ENCODE results near the gene DR1. TPM values are rescaled to one million over a fixed set of nuclear protein-coding genes. Genes with fewer than 3 reads are reported as not detected.
A peak's percentile ranks its signal among the peaks of the same experiment; 100 is the strongest.
"Not testable (repeated sequence)": the region's sequence is repeated elsewhere in the genome, so short reads cannot be mapped to it uniquely, and the experiment has no call there.

The DR1 gene
- total RNA-seq, 1 experiment from 2014 or later = 117 TPM

DNA sequence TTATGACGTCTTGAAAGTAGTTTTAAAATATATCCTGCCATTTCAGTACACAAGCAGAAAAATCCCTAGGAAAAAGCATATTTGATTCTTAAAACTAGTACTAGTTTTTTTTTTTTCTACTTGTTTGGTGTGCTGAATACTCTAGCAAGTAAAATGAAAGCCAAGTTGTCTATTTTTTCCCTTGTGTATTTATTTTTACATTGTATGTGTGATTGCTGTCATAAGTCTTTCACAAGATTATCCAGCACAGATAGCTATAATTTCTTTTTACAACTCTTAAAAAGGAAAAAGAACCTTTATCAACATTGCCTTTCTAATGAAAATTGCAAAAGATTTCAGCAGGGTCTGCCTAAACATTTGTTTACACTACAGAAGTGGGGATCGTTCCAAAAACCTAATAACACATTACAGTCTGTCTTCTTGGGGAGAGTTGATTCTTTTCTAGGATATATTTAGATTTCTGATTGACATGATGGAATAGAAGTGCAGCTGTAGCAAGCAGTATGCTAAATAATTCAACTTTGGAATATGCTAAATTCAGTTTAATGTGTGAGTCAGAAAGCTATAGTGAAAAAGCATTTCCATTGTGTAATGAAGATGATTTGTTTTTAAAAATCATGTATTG is 2.5 kb downstream of the DR1 start:
- Histone ChIP-seq H3K27me3 (replicated peaks) (no peaks in the 10 kb centered on the region), H3K4me3 (peak overlapping the region; percentile 92), H3K9me3 (replicated peaks) (no peaks in the 10 kb centered on the region), H3K4me1 (replicated peaks) (peaks cover 3% of the 10 kb centered on the region), H3K27ac (no peak overlapping the region), H3K36me3 (peaks cover 52% of the 10 kb centered on the region)
- DNase-seq (ENCODE audit: low read depth in 1 of 2, low spot score in 2 of 2) = no peak

DNA sequence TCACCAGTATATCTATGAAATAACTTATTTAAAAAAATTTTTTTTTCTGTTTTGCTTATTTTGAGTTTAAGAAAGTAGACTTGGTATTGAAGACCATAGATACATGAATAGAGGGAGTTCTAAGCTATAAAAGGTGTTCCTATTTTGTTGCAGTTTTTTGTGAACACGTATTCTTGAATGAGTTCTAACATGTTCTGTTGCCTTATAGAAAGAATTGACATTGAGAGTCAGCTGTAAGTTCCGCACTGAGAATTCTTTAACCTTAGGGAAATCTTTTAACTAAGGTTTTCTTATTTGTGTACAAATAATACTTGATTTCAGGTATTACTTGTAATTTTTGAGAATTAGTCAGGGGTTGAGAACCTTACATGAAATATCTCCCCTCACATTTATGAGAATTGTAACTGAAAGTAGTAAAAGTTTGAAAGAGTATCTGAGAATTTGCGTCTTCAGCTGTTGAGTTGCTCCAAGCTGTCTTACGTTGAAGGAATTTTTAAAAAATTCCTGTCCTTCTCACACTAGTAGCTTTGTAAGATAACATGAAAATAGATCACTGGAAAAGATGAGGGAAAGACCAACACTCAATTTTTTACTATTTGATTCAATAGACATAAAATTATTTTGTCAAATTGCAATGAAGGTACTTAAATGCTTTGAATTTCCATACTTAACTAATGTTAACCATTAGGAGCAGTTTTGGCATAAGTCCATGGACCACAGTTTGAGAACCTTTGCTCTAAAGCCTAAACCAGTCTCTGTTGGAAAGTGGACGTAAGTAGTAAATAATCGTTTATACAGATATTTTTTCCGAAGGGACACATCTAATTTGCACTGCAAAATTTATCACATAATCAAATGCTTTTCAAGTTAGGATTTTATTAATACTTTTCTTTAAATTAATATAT is 3.8 kb downstream of the DR1 start:
- Histone ChIP-seq H3K27me3 (replicated peaks) (no peaks in the 10 kb centered on the region), H3K4me1 (replicated peaks) (peaks cover 3% of the 10 kb centered on the region), H3K27ac (no peak overlapping the region), H3K9me3 (replicated peaks) (no peaks in the 10 kb centered on the region), H3K36me3 (peaks cover 65% of the 10 kb centered on the region), H3K4me3 (no peak overlapping the region)
- DNase-seq (ENCODE audit: low read depth in 1 of 2, low spot score in 2 of 2) = peak in 1 of 2 experiments; percentile 14

DNA sequence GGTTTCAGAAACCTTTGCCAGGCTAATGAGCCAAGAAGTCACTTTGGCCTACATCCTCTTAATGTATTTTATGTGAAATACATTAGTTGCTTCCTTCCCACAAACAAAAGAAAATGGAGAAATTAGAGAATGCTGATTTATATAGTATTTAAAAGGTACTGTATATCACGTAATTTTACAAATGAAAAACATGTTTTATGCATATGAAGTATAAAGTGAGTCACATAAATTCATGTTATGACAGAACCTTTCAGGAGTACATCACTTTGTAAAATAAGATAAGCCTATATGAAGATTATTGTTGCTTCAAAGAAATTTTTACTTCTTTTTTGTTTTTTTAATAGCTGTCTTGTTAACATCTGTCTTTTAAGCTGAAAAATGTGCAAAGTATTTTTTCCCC is 4.6 kb downstream of the DR1 start:
- H3K4me3 ChIP-seq = no peak overlapping the region
- H3K27me3 ChIP-seq (replicated peaks) = no peaks in the 10 kb centered on the region
- DNase-seq (ENCODE audit: low read depth in 1 of 2, low spot score in 2 of 2) = no peak
- no peaks in the 10 kb centered on the region for H3K9me3 ChIP-seq (replicated peaks)
- H3K27ac ChIP-seq = no peak overlapping the region
- H3K36me3 ChIP-seq = peaks cover 73% of the 10 kb centered on the region
- H3K4me1 ChIP-seq (replicated peaks) = no peaks in the 10 kb centered on the region; the same call in none of the 2 replicates

DNA sequence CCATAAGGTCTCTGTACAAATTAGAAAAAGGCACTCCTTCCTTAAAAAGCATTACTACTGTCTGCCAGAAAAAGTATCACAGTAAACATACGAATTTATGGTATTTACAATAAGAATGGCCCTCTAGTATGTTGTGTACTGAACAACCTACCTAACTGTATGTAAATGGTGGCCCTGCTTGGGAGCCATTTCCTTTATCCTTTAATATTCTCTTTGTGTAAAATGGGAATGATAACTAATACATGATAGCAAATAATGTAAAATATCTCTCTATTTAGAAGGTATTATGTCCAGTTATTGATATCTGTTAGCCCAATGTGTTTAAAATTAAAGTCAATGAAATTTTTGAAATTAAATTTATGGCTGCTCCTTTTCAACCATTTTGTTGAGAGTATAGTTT is 5.2 kb downstream of the DR1 start:
- DNase-seq (ENCODE audit: low read depth in 1 of 2, low spot score in 2 of 2) = no peak
- Histone ChIP-seq H3K9me3 (replicated peaks) (no peaks in the 10 kb centered on the region), H3K27ac (no peak overlapping the region), H3K27me3 (replicated peaks) (no peaks in the 10 kb centered on the region), H3K36me3 (peaks cover 78% of the 10 kb centered on the region), H3K4me1 (replicated peaks) (no peaks in the 10 kb centered on the region; the same call in none of the 2 replicates), H3K4me3 (no peak overlapping the region)

DNA sequence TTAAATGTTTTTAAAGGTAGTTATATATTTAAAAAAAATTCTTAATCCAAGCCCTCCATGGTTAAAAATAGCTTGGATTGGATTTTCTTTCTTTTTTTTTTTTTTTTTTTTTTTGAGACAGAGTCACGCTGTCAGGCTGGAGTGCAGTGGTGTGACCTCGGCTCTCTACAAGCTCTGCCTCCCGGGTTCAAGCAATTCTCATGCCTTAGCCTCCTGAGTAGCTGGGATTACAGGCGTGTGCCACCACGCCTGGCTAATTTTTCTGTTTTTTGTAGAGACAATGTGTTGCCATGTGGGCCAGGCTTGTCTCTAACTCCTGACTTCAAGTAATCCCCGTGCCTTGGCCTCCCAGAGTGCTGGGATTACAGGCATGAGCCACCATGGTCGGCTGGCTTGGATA is 5.6 kb downstream of the DR1 start:
- not testable (repeated sequence) for H3K27ac ChIP-seq; DNase-seq (ENCODE audit: low read depth in 1 of 2, low spot score in 2 of 2); H3K27me3 ChIP-seq (replicated peaks); H3K9me3 ChIP-seq (replicated peaks); H3K4me3 ChIP-seq; H3K4me1 ChIP-seq (replicated peaks)
- H3K36me3 ChIP-seq = peaks cover 78% of the 10 kb centered on the region

DNA sequence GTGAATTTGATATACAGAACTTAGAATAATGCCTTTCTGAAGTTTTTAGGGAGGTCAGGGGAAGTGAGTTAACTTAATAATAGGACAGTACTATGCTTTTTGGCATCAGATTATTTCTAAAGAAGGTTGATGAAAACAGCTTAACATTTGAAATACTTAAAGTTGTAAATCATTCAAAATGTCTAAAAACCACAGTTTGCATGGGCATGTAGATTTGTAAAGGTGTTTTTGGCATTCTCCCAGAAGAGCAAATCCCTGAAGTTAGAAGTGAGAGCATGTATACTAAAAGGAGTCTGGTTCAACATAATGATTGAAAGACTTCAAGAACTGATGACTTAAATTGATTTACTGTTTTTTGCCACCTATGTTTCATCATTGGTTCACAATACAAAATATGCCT is 6.7 kb downstream of the DR1 start:
- DNase-seq (ENCODE audit: low read depth in 1 of 2, low spot score in 2 of 2) = no peak
- no peaks in the 10 kb centered on the region for H3K9me3 ChIP-seq (replicated peaks)
- H3K4me3 ChIP-seq = no peak overlapping the region
- H3K4me1 ChIP-seq (replicated peaks) = no peaks in the 10 kb centered on the region; the same call in none of the 2 replicates
- H3K36me3 ChIP-seq = peaks cover 76% of the 10 kb centered on the region
- H3K27ac ChIP-seq = no peak overlapping the region
- H3K27me3 ChIP-seq (replicated peaks) = no peaks in the 10 kb centered on the region

DNA sequence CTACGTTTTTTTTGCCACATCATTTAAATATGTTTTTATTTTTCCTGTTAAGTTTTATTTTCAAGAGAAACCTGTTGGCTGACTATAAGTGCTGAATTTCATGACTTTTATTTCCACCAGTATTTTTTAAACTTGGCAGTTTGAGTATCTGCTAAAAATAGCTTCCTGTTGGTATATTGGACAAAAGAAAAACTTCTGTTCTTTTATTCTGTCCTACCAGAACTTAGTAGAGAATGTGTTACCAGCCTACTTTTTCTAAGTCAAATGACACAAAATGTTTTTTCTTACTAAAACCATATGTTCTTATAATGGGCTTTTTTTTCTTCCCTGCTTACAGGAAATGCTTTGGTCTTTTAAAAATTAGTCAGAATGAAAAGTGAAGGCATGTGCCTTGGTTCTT is 7.6 kb downstream of the DR1 start:
- H3K4me3 ChIP-seq = no peak overlapping the region
- no peak for DNase-seq (ENCODE audit: low read depth in 1 of 2, low spot score in 2 of 2)
- H3K4me1 ChIP-seq (replicated peaks) = no peaks in the 10 kb centered on the region; the same call in none of the 2 replicates
- no peaks in the 10 kb centered on the region for H3K9me3 ChIP-seq (replicated peaks)
- H3K36me3 ChIP-seq = peaks cover 79% of the 10 kb centered on the region
- no peaks in the 10 kb centered on the region for H3K27me3 ChIP-seq (replicated peaks)
- no peak overlapping the region for H3K27ac ChIP-seq

DNA sequence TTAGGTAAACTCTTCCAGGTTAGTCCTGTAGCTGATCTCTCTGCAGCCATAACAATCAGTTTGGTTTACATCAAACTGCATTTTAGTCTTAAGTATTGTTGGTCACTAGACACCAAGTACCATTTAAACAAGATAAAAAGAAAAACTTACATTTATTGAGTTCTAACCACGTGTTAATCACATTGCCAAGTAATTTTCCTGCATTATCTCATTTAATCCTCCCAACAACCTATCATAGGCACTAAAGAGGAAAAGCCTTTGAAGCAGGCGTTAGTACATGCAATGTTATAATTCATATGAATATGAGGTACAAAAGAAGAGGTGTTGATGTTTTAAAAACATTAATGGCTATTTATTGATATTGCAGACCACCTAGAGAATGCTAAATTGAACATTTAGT is 9.0 kb downstream of the DR1 start:
- Histone ChIP-seq H3K9me3 (replicated peaks) (no peaks in the 10 kb centered on the region), H3K4me1 (replicated peaks) (no peaks in the 10 kb centered on the region; the same call in none of the 2 replicates), H3K36me3 (peaks cover 88% of the 10 kb centered on the region), H3K27me3 (replicated peaks) (no peaks in the 10 kb centered on the region), H3K27ac (no peak overlapping the region), H3K4me3 (no peak overlapping the region)
- no peak for DNase-seq (ENCODE audit: low read depth in 1 of 2, low spot score in 2 of 2)

DNA sequence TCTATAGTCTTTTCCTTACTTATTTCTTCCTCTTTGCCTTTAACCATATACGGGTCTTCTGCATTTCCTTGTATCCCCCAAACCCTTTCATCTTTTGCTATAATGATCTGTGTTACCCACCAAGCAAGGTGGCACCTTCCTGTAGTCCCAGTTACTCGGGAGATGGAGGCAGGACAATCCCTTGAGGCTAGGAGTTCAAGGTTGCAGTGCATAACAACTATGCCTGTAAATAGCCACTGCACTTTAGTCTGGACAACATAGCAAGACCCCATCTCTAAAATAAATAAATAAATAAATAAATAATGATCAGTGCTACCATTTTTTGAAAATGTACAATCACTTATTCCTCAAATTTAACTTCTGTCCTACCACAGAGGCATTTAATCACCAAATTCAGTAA is 11.5 kb downstream of the DR1 start:
- peaks cover 91% of the 10 kb centered on the region for H3K36me3 ChIP-seq
- no peak for DNase-seq (ENCODE audit: low read depth in 1 of 2, low spot score in 2 of 2)
- no peaks in the 10 kb centered on the region for H3K4me1 ChIP-seq (replicated peaks)
- H3K27ac ChIP-seq = no peak overlapping the region
- H3K9me3 ChIP-seq (replicated peaks) = no peaks in the 10 kb centered on the region
- no peaks in the 10 kb centered on the region for H3K27me3 ChIP-seq (replicated peaks)
- H3K4me3 ChIP-seq = no peak overlapping the region

DNA sequence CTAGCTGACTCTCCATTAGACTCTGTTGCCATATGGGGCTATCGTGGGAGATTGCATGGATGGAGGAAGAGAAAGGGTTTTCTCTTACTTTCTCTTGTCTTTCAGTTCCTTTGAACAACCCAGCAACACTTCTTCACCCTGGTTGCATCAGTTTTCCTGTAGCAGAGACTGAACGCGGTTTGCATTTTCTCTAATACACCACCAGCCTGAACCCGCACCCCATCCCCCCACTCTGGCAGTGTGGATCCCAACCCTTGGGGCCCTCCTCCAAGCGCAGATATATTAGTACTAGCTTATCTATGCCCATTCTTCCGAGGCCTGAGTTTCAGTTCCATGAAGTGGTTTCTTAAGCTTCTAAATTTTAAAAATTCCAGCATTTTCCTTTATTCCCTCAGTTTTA is 12.6 kb downstream of the DR1 start:
- H3K27me3 ChIP-seq (replicated peaks) = no peaks in the 10 kb centered on the region
- no peak for DNase-seq (ENCODE audit: low read depth in 1 of 2, low spot score in 2 of 2)
- H3K4me3 ChIP-seq = no peak overlapping the region
- peaks cover 89% of the 10 kb centered on the region for H3K36me3 ChIP-seq
- no peak overlapping the region for H3K27ac ChIP-seq
- no peaks in the 10 kb centered on the region for H3K4me1 ChIP-seq (replicated peaks)
- H3K9me3 ChIP-seq (replicated peaks) = no peaks in the 10 kb centered on the region

DNA sequence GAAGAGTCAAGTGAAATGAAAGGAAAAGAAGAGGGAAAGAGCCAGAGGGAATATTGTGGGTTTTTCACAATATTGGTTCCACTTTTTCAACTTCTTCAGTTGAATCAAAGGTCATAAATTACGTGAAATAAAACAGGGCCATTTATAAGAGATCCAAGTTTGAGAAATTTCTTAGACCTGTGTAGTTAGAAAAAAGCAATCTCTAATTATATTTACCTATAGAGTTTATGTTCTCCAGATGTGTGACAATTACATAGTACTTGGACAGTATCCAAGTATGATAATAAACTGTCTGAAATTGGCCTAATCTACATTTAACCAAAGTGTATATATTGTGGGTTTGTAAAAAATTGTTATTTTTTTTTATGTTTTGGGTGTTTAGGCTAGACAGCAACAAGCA is 14.4 kb downstream of the DR1 start:
- H3K36me3 ChIP-seq = peaks cover 85% of the 10 kb centered on the region
- no peaks in the 10 kb centered on the region for H3K9me3 ChIP-seq (replicated peaks)
- H3K4me3 ChIP-seq = no peak overlapping the region
- H3K27ac ChIP-seq = no peak overlapping the region
- no peaks in the 10 kb centered on the region for H3K4me1 ChIP-seq (replicated peaks)
- DNase-seq (ENCODE audit: low read depth in 1 of 2, low spot score in 2 of 2) = no peak
- H3K27me3 ChIP-seq (replicated peaks) = no peaks in the 10 kb centered on the region

DNA sequence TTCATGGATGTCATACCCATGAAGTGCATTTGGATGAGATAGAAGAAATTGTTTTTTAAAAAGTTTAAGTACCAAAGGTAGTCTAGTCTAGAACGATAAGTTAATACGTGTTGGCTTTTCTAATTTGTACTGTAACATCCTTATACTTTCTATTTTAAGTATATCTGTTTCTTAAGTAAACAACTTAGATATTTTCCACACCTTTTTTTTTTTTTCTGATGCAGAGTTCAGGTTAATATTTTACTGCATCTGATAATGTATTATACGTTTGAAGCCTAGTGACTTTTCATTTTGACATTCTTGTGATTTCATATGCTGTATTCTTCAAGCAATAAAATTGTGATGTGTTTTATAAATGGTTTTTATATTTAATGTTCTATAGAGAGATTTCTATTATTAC is 16.5 kb downstream of the DR1 start:
- H3K4me1 ChIP-seq (replicated peaks) = no peaks in the 10 kb centered on the region

DNA sequence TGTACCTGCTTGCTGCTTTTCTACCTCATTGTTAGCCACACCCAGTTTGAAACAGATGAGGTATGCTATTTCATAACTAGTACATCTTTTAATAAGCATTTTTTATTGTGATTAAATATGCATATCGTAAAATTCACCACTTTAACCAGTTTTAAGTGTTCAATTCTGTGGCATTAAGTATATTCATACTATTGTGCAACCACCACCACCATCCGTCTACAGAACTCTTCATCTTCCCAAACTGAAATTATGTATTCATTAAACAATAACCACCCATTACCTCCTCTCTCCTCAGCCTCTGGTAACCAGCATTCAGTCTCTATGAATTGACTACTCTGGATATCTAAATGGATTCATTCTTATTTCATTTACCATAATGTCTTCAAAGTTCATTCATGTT is 20.1 kb downstream of the DR1 start:
- DNase-seq (ENCODE audit: low read depth in 1 of 2, low spot score in 2 of 2) = no peak
- Histone ChIP-seq H3K4me1 (replicated peaks) (no peaks in the 10 kb centered on the region), H3K4me3 (no peak overlapping the region), H3K27me3 (replicated peaks) (no peaks in the 10 kb centered on the region), H3K36me3 (peaks cover 59% of the 10 kb centered on the region), H3K9me3 (replicated peaks) (no peaks in the 10 kb centered on the region), H3K27ac (no peak overlapping the region)

More for the DNA sequence above, 16.5 kb downstream of the DR1 start:
- no peak overlapping the region for H3K4me3 ChIP-seq
- no peak overlapping the region for H3K27ac ChIP-seq
- no peaks in the 10 kb centered on the region for H3K27me3 ChIP-seq (replicated peaks)
- H3K9me3 ChIP-seq (replicated peaks) = no peaks in the 10 kb centered on the region
- no peak for DNase-seq (ENCODE audit: low read depth in 1 of 2, low spot score in 2 of 2)
- peaks cover 82% of the 10 kb centered on the region for H3K36me3 ChIP-seq

DNA sequence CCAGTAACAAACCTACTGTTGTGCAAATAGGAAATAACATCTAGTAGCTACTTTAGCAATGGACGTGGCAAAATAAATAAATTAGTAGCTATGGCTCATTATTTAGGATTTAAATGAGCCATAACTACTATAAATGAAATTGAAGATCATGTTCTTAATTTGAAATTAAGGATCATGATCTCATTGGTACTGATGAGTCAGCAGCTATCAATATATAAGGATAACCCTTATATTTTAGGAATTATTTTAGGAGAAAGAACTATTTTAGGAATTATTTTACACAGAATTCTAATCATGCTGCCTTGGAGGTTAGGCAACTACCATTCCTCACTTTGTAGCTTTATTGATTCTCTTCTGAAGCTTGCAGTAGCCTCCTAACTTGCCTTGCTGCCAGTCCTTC is 24.0 kb downstream of the DR1 start:
- no peaks in the 10 kb centered on the region for H3K9me3 ChIP-seq (replicated peaks)
- no peak for DNase-seq (ENCODE audit: low read depth in 1 of 2, low spot score in 2 of 2)
- no peaks in the 10 kb centered on the region for H3K4me1 ChIP-seq (replicated peaks)
- H3K27me3 ChIP-seq (replicated peaks) = no peaks in the 10 kb centered on the region
- H3K36me3 ChIP-seq = peaks cover 32% of the 10 kb centered on the region
- no peak overlapping the region for H3K27ac ChIP-seq
- H3K4me3 ChIP-seq = no peak overlapping the region

Measured in SJSA1 (cell line).